WTC11 (cell line): Measurements from ENCODE around the gene ACR. TPM values are rescaled to one million over a fixed set of nuclear protein-coding genes. Genes with fewer than 3 reads are reported as not detected.

ENCODE experiments used
- ATAC-seq: fragments of 200-7000 bp; cut with Tn5 transposase; 2 replicates; pipeline ENCODE4 v1.10.0; 2021; ENCODE audit warnings: mild to moderate bottlenecking, moderate library complexity
- CTCF ChIA-PET: fragments of 300-600 bp; sonication (Branson Sonifier 250); formaldehyde crosslinking; loops from one replicate; lab custom pipeline; 2021; ENCODE audit warnings: antibody characterized with exemption; lab: Charles Lee
- POLR2A ChIA-PET: fragments of 350-600 bp; sonication (Branson Sonifier 250); formaldehyde crosslinking; loops from one replicate; lab custom pipeline; 2021; ENCODE audit warnings: antibody characterized with exemption; lab: Charles Lee
- DNase-seq: peaks from one replicate; pipeline ENCODE4 v3.0.0; 2021; ENCODE audit warnings: low spot score
- H3K27ac Mint-ChIP-seq: 2 replicates; pipeline ENCODE4 v1.8.0; 2021; ENCODE audit warnings: mixed read lengths
- H3K27me3 Mint-ChIP-seq: 2 replicates; pipeline ENCODE4 v1.8.0; 2021; ENCODE audit warnings: low read depth, mild to moderate bottlenecking, moderate library complexity, mixed read lengths
- H3K36me3 Mint-ChIP-seq: 2 replicates; pipeline ENCODE4 v1.8.0; 2021; ENCODE audit warnings: mixed read lengths
- H3K4me1 Mint-ChIP-seq: 2 replicates; pipeline ENCODE4 v1.8.0; 2022; ENCODE audit warnings: mixed read lengths
- H3K4me3 Mint-ChIP-seq: 2 replicates; pipeline ENCODE4 v1.8.0; 2021; ENCODE audit warnings: mild to moderate bottlenecking, moderate library complexity, mixed read lengths
- H3K9me3 Mint-ChIP-seq: 2 replicates; pipeline ENCODE4 v1.8.0; 2021; ENCODE audit warnings: mixed read lengths
- ATF1 ChIP-seq: sonication (generic); formaldehyde crosslinking; IDR thresholded peaks from 2 replicates; pipeline ENCODE4 v1.8.1; 2023; ENCODE audit warnings: mild to moderate bottlenecking, moderate library complexity, missing genetic modification reagents
- CREB1 ChIP-seq: sonication (generic); formaldehyde crosslinking; IDR thresholded peaks from 2 replicates; pipeline ENCODE4 v1.8.0; 2023; ENCODE audit warnings: mild to moderate bottlenecking, missing genetic modification reagents
- HMGA2 ChIP-seq: fragments of 250-450 bp; sonication (Bioruptor Pico); IDR thresholded peaks from 2 replicates; pipeline ENCODE4 v1.4.0; 2021; ENCODE audit warnings: mild to moderate bottlenecking, moderate library complexity
- MYBL2 ChIP-seq: sonication (generic); formaldehyde crosslinking; IDR thresholded peaks from 2 replicates; pipeline ENCODE4 v1.8.1; 2023; ENCODE audit warnings: mild to moderate bottlenecking, moderate library complexity, missing genetic modification reagents
- NR3C1 ChIP-seq: sonication (generic); formaldehyde crosslinking; conservative IDR thresholded peaks from 2 replicates; pipeline ENCODE4 v1.8.1; 2023; ENCODE audit warnings: low read depth, mild to moderate bottlenecking, missing genetic modification reagents
- PRRX2 ChIP-seq: fragments of 250-450 bp; sonication (Bioruptor Pico); IDR thresholded peaks from 2 replicates; pipeline ENCODE4 v1.8.0; 2021; ENCODE audit warnings: mild to moderate bottlenecking
- RELA ChIP-seq: sonication (generic); formaldehyde crosslinking; IDR thresholded peaks from 2 replicates; pipeline ENCODE4 v1.8.1; 2022; ENCODE audit warnings: missing genetic modification reagents, mild to moderate bottlenecking, borderline replicate concordance
- RORB ChIP-seq: fragments of 250-450 bp; sonication (Bioruptor Pico); IDR thresholded peaks from 2 replicates; pipeline ENCODE4 v1.9.0; 2021; ENCODE audit warnings: mild to moderate bottlenecking
- TCF7 ChIP-seq: sonication (generic); formaldehyde crosslinking; IDR thresholded peaks from 2 replicates; pipeline ENCODE4 v1.8.0; 2022; ENCODE audit warnings: mild to moderate bottlenecking, low read depth, missing genetic modification reagents, moderate library complexity
- ZNF317 ChIP-seq: sonication (generic); formaldehyde crosslinking; IDR thresholded peaks from 2 replicates; pipeline ENCODE4 v1.8.1; 2023; ENCODE audit warnings: low read depth, mild to moderate bottlenecking, moderate library complexity, missing genetic modification reagents, borderline replicate concordance
- ZNF416 ChIP-seq: fragments of 250-450 bp; sonication (Bioruptor Pico); IDR thresholded peaks from 2 replicates; pipeline ENCODE4 v1.9.0; 2021; ENCODE audit warnings: mild to moderate bottlenecking, inconsistent platforms
- total RNA-seq: library from RNA; stranded (reverse); gene quantifications from 3 replicates; pipeline ENCODE4 v1.2.3, GENCODE V29; 2021
- TF ChIP-seq, protein P1 (sequence below): sonication (generic); formaldehyde crosslinking; IDR thresholded peaks from 2 replicates; pipeline ENCODE4 v1.8.1; 2022; ENCODE audit warnings: missing genetic modification reagents, borderline replicate concordance
- TF ChIP-seq, protein P2 (sequence below): sonication (generic); formaldehyde crosslinking; IDR thresholded peaks from 2 replicates; pipeline ENCODE4 v1.8.0; 2022; ENCODE audit warnings: missing genetic modification reagents
- TF ChIP-seq, protein P3 (sequence below): sonication (generic); formaldehyde crosslinking; conservative IDR thresholded peaks from 2 replicates; pipeline ENCODE4 v1.8.1; 2022; ENCODE audit warnings: mild to moderate bottlenecking, missing genetic modification reagents

The ACR gene
- total RNA-seq, 1 experiment from 2014 or later = 0.46 TPM

DNA sequence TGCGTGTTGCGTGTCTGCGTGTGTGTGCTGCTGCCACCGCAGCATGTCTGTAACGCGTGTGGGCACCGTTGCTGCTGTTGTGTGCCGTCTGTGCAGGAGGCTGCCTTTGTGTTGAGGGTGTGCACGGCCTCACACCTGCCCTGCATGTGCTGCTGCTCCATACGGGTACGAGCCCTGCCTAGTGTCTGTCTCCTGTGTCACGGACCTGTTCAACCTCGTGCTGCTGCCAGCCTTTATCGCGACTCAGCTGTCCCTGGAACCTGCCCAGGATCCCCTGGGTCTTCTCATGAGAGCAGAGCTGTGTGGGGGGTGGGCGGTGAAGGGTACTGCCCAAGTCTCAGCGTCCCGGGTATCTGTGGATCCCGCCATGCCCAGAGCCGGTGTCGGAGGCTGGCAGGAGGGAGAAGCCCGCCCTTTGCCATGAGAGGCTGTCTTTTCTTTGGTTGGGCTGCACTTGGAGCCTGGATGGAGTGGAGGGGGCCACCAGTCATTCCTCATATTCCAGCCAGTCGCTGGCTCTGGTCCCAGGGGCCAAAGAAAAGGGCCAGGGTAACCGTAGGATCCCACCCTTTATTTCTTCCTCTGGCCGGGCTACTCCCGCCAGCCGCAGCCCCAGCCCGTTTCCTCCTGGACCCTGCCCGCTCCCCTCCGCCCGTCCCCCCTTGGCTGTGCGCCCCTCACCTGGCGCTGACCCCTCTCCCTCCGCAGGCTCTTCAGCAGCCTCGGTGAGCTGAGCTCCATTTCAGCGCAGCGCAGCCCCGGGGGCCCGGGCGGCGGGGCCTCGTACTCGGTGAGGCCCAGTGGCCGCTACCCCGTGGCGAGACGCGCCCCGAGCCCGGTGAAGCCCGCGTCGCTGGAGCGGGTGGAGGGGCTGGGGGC lies 7.8 kb upstream of the ACR start:
- Mint-ChIP-seq H3K4me1 (peaks cover 3% of the 10 kb centered on the region; the same call in 1 of the 2 replicates), H3K27ac (no peak overlapping the region), H3K27me3 (peaks cover 48% of the 10 kb centered on the region), H3K9me3 (no peaks in the 10 kb centered on the region)
- TF ChIP-seq CREB1 (no peak), PRRX2 (no peak), ATF1 (CRISPR knock-in tag) (no peak), MYBL2 (CRISPR knock-in tag) (no peak), ZNF317 (no peak), RELA (no peak), TCF7 (CRISPR knock-in tag) (no peak), HMGA2 (CRISPR knock-in tag) (no peak), ZNF416 (CRISPR knock-in tag) (no peak)
- TF ChIP-seq, protein P1, sequence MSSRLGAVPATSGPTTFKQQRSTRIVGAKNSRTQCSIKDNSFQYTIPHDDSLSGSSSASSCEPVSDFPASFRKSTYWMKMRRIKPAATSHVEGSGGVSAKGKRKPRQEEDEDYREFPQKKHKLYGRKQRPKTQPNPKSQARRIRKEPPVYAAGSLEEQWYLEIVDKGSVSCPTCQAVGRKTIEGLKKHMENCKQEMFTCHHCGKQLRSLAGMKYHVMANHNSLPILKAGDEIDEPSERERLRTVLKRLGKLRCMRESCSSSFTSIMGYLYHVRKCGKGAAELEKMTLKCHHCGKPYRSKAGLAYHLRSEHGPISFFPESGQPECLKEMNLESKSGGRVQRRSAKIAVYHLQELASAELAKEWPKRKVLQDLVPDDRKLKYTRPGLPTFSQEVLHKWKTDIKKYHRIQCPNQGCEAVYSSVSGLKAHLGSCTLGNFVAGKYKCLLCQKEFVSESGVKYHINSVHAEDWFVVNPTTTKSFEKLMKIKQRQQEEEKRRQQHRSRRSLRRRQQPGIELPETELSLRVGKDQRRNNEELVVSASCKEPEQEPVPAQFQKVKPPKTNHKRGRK (CRISPR knock-in tag) = no peak
- TF ChIP-seq, protein P2, sequence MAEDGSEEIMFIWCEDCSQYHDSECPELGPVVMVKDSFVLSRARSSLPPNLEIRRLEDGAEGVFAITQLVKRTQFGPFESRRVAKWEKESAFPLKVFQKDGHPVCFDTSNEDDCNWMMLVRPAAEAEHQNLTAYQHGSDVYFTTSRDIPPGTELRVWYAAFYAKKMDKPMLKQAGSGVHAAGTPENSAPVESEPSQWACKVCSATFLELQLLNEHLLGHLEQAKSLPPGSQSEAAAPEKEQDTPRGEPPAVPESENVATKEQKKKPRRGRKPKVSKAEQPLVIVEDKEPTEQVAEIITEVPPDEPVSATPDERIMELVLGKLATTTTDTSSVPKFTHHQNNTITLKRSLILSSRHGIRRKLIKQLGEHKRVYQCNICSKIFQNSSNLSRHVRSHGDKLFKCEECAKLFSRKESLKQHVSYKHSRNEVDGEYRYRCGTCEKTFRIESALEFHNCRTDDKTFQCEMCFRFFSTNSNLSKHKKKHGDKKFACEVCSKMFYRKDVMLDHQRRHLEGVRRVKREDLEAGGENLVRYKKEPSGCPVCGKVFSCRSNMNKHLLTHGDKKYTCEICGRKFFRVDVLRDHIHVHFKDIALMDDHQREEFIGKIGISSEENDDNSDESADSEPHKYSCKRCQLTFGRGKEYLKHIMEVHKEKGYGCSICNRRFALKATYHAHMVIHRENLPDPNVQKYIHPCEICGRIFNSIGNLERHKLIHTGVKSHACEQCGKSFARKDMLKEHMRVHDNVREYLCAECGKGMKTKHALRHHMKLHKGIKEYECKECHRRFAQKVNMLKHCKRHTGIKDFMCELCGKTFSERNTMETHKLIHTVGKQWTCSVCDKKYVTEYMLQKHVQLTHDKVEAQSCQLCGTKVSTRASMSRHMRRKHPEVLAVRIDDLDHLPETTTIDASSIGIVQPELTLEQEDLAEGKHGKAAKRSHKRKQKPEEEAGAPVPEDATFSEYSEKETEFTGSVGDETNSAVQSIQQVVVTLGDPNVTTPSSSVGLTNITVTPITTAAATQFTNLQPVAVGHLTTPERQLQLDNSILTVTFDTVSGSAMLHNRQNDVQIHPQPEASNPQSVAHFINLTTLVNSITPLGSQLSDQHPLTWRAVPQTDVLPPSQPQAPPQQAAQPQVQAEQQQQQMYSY (CRISPR knock-in tag) = no peak
- TF ChIP-seq, protein P3, sequence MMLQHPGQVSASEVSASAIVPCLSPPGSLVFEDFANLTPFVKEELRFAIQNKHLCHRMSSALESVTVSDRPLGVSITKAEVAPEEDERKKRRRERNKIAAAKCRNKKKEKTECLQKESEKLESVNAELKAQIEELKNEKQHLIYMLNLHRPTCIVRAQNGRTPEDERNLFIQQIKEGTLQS (CRISPR knock-in tag) = no peak
- TF ChIP-seq, all 79 proteins: peak for 0
- Mint-ChIP-seq H3K36me3 (no peaks in the 10 kb centered on the region), H3K4me3 (no peak overlapping the region)
- no peak for ATAC-seq
- peak; percentile 16 for DNase-seq
- ChIA-PET CTCF (interaction anchor here (1.0 to 6.0 kb wide), 6 partner anchors 10 to 167 kb away, joined by 3 to 35 read pairs (median 8); partner anchors contain the start of gene SYCE3), POLR2A (interaction anchor here (0.6 to 1.6 kb wide), 2 partner anchors 10 to 124 kb away, joined by 3 to 4 read pairs; no protein-coding TSS in a partner anchor)

DNA sequence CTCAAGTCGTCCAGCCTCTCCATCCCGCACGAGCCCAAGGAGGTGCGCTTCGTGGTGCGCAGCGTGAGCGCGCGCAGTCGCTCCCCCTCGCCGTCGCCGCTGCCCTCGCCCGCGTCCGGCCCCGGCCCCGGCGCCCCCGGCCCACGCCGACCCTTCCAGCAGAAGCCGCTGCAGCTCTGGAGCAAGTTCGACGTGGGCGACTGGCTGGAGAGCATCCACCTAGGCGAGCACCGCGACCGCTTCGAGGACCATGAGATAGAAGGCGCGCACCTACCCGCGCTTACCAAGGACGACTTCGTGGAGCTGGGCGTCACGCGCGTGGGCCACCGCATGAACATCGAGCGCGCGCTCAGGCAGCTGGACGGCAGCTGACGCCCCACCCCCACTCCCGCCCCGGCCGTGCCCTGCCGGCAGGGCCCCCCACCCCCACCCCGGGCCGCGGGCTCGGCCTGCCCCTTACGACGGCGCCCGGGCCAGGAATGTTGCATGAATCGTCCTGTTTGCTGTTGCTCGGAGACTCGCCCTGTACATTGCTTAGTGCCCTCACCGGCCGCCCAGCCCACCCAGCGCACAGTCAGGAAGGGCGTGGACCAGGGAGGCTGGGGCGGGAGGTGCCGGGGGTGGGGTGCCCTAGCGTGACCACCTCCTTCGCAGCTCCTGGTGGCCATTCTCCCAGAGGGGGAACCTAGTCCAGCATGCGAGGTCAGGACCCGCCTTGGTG lies 6.9 kb upstream of the ACR start:
- DNase-seq (peak; percentile 25), ATAC-seq (0 out of 2 replicates have a peak, but pooled peaks have one; percentile 8)
- no peaks in the 10 kb centered on the region for H3K36me3 Mint-ChIP-seq
- POLR2A ChIA-PET = interaction anchor here (1.6 kb wide), 1 partner anchor 11 kb away, joined by 3 read pairs; no protein-coding TSS in a partner anchor
- no peak overlapping the region for H3K4me3 Mint-ChIP-seq
- H3K4me1 Mint-ChIP-seq = peaks cover 3% of the 10 kb centered on the region; the same call in 1 of the 2 replicates
- CTCF ChIA-PET = interaction anchor here (0.7 to 6.0 kb wide), 8 partner anchors 8 to 168 kb away, joined by 3 to 35 read pairs (median 4); partner anchors contain the start of gene SYCE3
- no peak overlapping the region for H3K27ac Mint-ChIP-seq
- no peaks in the 10 kb centered on the region for H3K9me3 Mint-ChIP-seq
- TF ChIP-seq NR3C1 (CRISPR knock-in tag) = no peak
- TF ChIP-seq, protein P2 (CRISPR knock-in tag) = no peak
- TF ChIP-seq RORB (CRISPR knock-in tag) = no peak
- peaks cover 52% of the 10 kb centered on the region for H3K27me3 Mint-ChIP-seq
